ENCODE measurements around the gene MS4A4E.

MS4A4E gene

DNA sequence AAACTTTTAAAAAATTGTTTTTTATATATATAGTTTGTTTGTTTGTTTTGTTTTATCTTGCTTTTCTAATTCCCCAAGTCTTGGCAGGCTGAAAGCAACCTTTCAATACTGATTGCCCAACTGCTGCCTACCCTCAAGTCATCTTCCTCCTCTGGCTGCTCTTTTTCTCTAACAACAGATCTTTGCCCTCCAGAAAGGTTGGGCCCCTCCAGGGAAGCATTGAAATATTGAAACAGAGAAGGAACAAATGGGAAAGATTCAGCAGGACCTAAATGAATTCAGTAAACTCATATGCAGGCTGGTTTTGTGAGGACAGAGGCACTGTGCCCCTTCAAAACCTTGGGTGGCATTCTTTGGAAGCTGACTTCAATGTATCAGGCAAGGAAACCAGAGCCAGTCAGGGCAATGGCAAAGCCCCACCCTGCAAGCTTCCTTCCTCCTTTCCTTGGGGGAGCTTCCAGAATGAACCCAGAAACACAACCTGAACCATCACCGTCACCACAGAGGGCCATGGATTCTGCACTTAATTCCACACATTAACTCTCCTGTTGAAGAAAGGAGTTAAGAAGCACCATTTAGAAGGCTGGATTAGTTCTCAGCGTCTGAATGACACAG is 59.2 kb downstream of the MS4A4E start:
- no peak overlapping the region for H3K4me3 ChIP-seq (ENCODE audit: low read depth, low read length)
- H3K36me3 ChIP-seq (ENCODE audit: control insufficient read depth in 2 of 2, insufficient read depth in 1 of 2, low read length in 2 of 2): no peaks in the 10 kb centered on the region
- no peak overlapping the region for H3K27ac ChIP-seq (ENCODE audit: extremely low read depth, low read depth, low read length)
- ChIA-PET POLR2A (no interaction called here), CTCF (interaction anchor here (1.9 kb wide), 1 partner anchor 9 kb away, joined by 16 read pairs; no protein-coding TSS in a partner anchor)
- no peaks in the 10 kb centered on the region for H3K4me1 ChIP-seq (ENCODE audit: control insufficient read depth, insufficient read depth, low read length)
- no peaks in the 10 kb centered on the region for H3K9me3 ChIP-seq (ENCODE audit: control insufficient read depth, insufficient read depth, low read depth, low read length)
- TF ChIP-seq, protein P1, sequence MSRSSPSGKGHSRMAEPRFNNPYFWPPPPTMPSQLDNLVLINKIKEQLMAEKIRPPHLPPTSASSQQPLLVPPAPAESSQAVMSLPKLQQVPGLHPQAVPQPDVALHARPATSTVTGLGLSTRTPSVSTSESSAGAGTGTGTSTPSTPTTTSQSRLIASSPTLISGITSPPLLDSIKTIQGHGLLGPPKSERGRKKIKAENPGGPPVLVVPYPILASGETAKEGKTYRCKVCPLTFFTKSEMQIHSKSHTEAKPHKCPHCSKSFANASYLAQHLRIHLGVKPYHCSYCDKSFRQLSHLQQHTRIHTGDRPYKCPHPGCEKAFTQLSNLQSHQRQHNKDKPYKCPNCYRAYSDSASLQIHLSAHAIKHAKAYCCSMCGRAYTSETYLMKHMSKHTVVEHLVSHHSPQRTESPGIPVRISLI (tag by site-specific recombination; IDR thresholded peaks at IDR 0.05): no peak

DNA sequence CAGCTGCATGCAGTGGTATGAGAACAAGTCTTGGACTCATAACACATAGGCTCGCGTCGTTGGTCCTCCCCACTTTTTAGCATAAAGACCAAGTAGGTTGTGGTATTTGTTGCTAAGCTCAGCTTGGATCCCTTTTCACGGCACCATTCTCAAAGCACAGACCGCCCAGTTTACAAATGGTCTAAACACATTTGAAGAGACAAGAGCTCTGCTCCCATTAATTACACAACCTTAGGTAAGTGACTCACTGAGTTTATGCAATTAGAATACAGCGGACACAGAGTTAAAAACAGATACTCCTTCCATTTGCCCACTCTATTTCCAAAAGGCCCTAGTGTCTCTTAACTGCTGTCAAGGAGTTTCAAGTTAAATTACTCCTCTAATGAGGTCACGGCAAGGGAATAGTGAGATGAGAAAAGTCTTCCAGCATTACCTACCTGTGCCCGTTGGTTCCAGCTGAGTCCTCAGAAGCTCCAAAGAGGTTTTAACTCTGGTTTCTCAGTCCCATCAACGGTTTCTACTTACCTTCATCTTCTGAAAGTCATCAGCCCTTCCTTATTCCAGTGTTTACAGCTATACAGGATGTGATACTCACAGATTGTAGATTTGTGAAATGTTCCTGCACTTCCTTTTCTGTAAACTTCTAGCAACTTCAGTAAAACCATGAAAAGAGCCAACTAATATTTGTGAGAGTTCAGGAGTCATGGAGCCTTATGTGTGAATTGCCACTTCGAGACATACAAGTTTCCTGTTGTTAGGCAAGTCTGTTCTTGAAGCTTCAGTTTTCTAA is 60.2 kb downstream of the MS4A4E start, which contains the start of gene MS4A6A:
Gene MS4A6A (minus strand): TSS at position 543 of the 790 bp plus-strand sequence. CDS start 1,356 bp downstream, outside the sequence.
- Histone ChIP-seq H3K4me3 (ENCODE audit: low read depth, low read length) (no peak within 1 kb of the TSS), H3K27ac (ENCODE audit: extremely low read depth, low read depth, low read length) (no peak within 1 kb of the TSS), H3K9me3 (ENCODE audit: control insufficient read depth, insufficient read depth, low read depth, low read length) (no peaks in the 10 kb centered on the region), H3K4me1 (ENCODE audit: control insufficient read depth, insufficient read depth, low read length) (no peaks in the 10 kb centered on the region), H3K36me3 (ENCODE audit: control insufficient read depth in 2 of 2, insufficient read depth in 1 of 2, low read length in 2 of 2) (no peaks in the 10 kb centered on the region)
- TF ChIP-seq ZNF292 (tag by site-specific recombination; IDR thresholded peaks at IDR 0.05; ENCODE audit: borderline replicate concordance, low read depth) (no peak), ZFHX2 (tag by site-specific recombination; conservative IDR thresholded peaks at IDR 0.05) (no peak), ZNF544 (tag by site-specific recombination; IDR thresholded peaks at IDR 0.05) (no peak), YY1 (tag by site-specific recombination; IDR thresholded peaks at IDR 0.05) (no peak), ZNF654 (tag by site-specific recombination; IDR thresholded peaks at IDR 0.05; ENCODE audit: low read depth) (no peak), ZNF248 (tag by site-specific recombination; IDR thresholded peaks at IDR 0.05) (no peak)
- TF ChIP-seq, protein P2, sequence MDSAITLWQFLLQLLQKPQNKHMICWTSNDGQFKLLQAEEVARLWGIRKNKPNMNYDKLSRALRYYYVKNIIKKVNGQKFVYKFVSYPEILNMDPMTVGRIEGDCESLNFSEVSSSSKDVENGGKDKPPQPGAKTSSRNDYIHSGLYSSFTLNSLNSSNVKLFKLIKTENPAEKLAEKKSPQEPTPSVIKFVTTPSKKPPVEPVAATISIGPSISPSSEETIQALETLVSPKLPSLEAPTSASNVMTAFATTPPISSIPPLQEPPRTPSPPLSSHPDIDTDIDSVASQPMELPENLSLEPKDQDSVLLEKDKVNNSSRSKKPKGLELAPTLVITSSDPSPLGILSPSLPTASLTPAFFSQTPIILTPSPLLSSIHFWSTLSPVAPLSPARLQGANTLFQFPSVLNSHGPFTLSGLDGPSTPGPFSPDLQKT (IDR thresholded peaks at IDR 0.05; ENCODE audit: borderline replicate concordance, low read depth, low read length): no peak
- TF ChIP-seq, protein P3, sequence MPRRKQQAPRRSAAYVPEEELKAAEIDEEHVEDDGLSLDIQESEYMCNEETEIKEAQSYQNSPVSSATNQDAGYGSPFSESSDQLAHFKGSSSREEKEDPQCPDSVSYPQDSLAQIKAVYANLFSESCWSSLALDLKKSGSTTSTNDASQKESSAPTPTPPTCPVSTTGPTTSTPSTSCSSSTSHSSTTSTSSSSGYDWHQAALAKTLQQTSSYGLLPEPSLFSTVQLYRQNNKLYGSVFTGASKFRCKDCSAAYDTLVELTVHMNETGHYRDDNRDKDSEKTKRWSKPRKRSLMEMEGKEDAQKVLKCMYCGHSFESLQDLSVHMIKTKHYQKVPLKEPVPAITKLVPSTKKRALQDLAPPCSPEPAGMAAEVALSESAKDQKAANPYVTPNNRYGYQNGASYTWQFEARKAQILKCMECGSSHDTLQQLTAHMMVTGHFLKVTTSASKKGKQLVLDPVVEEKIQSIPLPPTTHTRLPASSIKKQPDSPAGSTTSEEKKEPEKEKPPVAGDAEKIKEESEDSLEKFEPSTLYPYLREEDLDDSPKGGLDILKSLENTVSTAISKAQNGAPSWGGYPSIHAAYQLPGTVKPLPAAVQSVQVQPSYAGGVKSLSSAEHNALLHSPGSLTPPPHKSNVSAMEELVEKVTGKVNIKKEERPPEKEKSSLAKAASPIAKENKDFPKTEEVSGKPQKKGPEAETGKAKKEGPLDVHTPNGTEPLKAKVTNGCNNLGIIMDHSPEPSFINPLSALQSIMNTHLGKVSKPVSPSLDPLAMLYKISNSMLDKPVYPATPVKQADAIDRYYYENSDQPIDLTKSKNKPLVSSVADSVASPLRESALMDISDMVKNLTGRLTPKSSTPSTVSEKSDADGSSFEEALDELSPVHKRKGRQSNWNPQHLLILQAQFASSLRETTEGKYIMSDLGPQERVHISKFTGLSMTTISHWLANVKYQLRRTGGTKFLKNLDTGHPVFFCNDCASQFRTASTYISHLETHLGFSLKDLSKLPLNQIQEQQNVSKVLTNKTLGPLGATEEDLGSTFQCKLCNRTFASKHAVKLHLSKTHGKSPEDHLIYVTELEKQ (tag by site-specific recombination; IDR thresholded peaks at IDR 0.05; ENCODE audit: borderline replicate concordance): no peak
- ChIA-PET CTCF (interaction anchor here (0.8 to 1.9 kb wide), 2 partner anchors 10 to 68 kb away, joined by 3 to 16 read pairs; no protein-coding TSS in a partner anchor), POLR2A (no interaction called here)

DNA sequence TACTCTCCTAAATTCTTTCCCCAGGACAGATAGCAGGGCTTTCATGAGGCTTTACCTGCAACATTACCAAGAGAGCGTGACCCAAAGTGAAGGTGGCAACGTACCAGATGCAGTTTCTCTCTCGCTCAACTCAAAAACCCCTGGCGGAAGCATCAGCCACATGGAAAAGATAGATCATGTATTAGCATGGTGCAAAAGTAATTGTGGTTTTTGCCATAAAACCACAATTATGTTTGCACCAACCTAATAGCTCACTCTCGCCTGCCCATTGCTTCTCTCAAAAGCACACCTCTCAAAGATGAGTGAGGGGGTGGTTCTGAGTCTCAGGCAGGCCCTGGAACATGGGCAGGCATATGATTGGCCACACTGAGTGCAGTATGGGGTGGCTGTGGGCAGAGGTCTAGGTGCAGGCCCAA is 67.1 kb downstream of the MS4A4E start:
- no peak overlapping the region for H3K4me3 ChIP-seq (ENCODE audit: low read depth, low read length)
- POLR2A ChIA-PET: no interaction called here
- no peak overlapping the region for H3K27ac ChIP-seq (ENCODE audit: extremely low read depth, low read depth, low read length)
- no peaks in the 10 kb centered on the region for H3K9me3 ChIP-seq (ENCODE audit: control insufficient read depth, insufficient read depth, low read depth, low read length)
- H3K4me1 ChIP-seq (ENCODE audit: control insufficient read depth, insufficient read depth, low read length): no peaks in the 10 kb centered on the region
- H3K36me3 ChIP-seq (ENCODE audit: control insufficient read depth in 2 of 2, insufficient read depth in 1 of 2, low read length in 2 of 2): no peaks in the 10 kb centered on the region
- CTCF ChIA-PET: no interaction called here
- no peak for TF ChIP-seq ZNF239 (tag by site-specific recombination; IDR thresholded peaks at IDR 0.05)
- TF ChIP-seq, protein P4, sequence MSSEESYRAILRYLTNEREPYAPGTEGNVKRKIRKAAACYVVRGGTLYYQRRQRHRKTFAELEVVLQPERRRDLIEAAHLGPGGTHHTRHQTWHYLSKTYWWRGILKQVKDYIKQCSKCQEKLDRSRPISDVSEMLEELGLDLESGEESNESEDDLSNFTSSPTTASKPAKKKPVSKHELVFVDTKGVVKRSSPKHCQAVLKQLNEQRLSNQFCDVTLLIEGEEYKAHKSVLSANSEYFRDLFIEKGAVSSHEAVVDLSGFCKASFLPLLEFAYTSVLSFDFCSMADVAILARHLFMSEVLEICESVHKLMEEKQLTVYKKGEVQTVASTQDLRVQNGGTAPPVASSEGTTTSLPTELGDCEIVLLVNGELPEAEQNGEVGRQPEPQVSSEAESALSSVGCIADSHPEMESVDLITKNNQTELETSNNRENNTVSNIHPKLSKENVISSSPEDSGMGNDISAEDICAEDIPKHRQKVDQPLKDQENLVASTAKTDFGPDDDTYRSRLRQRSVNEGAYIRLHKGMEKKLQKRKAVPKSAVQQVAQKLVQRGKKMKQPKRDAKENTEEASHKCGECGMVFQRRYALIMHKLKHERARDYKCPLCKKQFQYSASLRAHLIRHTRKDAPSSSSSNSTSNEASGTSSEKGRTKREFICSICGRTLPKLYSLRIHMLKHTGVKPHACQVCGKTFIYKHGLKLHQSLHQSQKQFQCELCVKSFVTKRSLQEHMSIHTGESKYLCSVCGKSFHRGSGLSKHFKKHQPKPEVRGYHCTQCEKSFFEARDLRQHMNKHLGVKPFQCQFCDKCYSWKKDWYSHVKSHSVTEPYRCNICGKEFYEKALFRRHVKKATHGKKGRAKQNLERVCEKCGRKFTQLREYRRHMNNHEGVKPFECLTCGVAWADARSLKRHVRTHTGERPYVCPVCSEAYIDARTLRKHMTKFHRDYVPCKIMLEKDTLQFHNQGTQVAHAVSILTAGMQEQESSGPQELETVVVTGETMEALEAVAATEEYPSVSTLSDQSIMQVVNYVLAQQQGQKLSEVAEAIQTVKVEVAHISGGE (tag by site-specific recombination; conservative IDR thresholded peaks at IDR 0.05; ENCODE audit: low read depth): no peak
- TF ChIP-seq ZNF837 (tag by site-specific recombination; IDR thresholded peaks at IDR 0.05): no peak
- no peak for TF ChIP-seq ZSCAN30 (tag by site-specific recombination; IDR thresholded peaks at IDR 0.05)
- no peak for TF ChIP-seq BCL11B (tag by site-specific recombination; IDR thresholded peaks at IDR 0.05; ENCODE audit: low read depth)
- no peak for TF ChIP-seq ZNF146 (tag by site-specific recombination; IDR thresholded peaks at IDR 0.05)
- no peak for TF ChIP-seq RBAK (tag by site-specific recombination; IDR thresholded peaks at IDR 0.05)
- TF ChIP-seq, protein P5, sequence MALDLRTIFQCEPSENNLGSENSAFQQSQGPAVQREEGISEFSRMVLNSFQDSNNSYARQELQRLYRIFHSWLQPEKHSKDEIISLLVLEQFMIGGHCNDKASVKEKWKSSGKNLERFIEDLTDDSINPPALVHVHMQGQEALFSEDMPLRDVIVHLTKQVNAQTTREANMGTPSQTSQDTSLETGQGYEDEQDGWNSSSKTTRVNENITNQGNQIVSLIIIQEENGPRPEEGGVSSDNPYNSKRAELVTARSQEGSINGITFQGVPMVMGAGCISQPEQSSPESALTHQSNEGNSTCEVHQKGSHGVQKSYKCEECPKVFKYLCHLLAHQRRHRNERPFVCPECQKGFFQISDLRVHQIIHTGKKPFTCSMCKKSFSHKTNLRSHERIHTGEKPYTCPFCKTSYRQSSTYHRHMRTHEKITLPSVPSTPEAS (tag by site-specific recombination; IDR thresholded peaks at IDR 0.05): no peak
- TF ChIP-seq ZNF76 (tag by site-specific recombination; IDR thresholded peaks at IDR 0.05; ENCODE audit: borderline replicate concordance, low read depth): no peak
- TF ChIP-seq ZNF426 (tag by site-specific recombination; IDR thresholded peaks at IDR 0.05): no peak

Data from HEK293 (cell line).